Hepatocyte (in vitro differentiated cells): ENCODE measurements around the gene GDF9.
"Not testable (repeated sequence)": the region's sequence is repeated elsewhere in the genome, so short reads cannot be mapped to it uniquely, and the experiment has no call there.

Experiments
- CTCF ChIP-seq: fragments of 200-600 bp; sonication (generic); IDR thresholded peaks from 2 replicates; pipeline ENCODE4 v1.5.1; 2016; ENCODE audit warnings: antibody characterized with exemption, mild to moderate bottlenecking; ENCODE audit not compliant: poor library complexity
- EZH2 ChIP-seq: fragments of 200-600 bp; sonication (generic); IDR thresholded peaks from 2 replicates; pipeline ENCODE4 v1.6.1; 2016; ENCODE audit warnings: antibody characterized with exemption, mild to moderate bottlenecking, borderline replicate concordance
- EZH2phosphoT487 ChIP-seq: fragments of 200-600 bp; sonication (generic); IDR thresholded peaks from one replicate; pipeline ENCODE4 v1.6.1; 2018; ENCODE audit warnings: antibody characterized with exemption, mild to moderate bottlenecking, low read depth, moderate library complexity; ENCODE audit not compliant: unreplicated experiment, severe bottlenecking

DNA sequence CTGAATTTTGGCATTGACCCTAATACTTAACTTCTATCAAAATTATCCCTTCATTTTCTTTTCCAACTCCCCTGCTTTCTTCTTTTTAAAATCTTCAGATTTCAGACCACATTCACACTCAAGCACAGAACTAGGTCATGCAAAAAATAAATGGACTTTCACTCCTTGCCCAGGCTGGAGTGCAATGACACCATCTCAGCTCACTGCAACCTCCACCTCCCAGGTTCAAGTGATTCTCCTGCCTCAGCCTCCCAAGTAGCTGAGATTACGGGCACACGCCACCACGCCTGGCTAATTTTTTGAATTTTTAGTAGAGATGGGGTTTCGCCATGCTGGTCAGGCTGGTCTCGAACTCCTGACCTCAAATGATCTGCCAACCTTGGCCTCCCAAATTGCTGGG lies 11.3 kb downstream of the GDF9 start:
- not testable (repeated sequence) for TF ChIP-seq CTCF, EZH2phosphoT487, EZH2
